ENCODE results near the gene SLC6A17.

GRCh38 chr1:110153407-110153950 is 3.2 kb downstream of the SLC6A17 start:
- no peak for TF ChIP-seq CTCF (IDR thresholded peaks at IDR 0.05)
- TF ChIP-seq POLR2AphosphoS5 (IDR thresholded peaks at IDR 0.05; ENCODE audit: insufficient read depth in 1 of 2, low read depth in 1 of 2), result no peak
